SK-MEL-5 (cell line): ENCODE results near the gene PAIP1. TPM values are rescaled to one million over a fixed set of nuclear protein-coding genes. Genes with fewer than 3 reads are reported as not detected.
A peak's percentile ranks its signal among the peaks of the same experiment; 100 is the strongest.
"Not testable (repeated sequence)": the region's sequence is repeated elsewhere in the genome, so short reads cannot be mapped to it uniquely, and the experiment has no call there.

Source experiments
- DNase-seq: peaks from one replicate; pipeline ENCODE4 v3.0.0-alpha.2; 2016; ENCODE audit warnings: low read depth, low spot score
- in situ Hi-C: cut with HindIII; loops from 2 replicates; pipeline ENCODE4 v1.10.0; 2016; ENCODE audit warnings: low sequenced_read_pairs, high pct_unique_total_duplicates, low pct_unique_long_range_greater_than_20kb
- total RNA-seq: library from RNA; depleted of rRNA; stranded (reverse); fragments of >200 nt; shearing (Covaris generic); gene quantifications from 2 replicates; pipeline ENCODE4 v1.2.3, GENCODE V29; 2014

PAIP1 gene
- total RNA-seq, 1 experiment from 2014 or later, result 348 TPM

DNA sequence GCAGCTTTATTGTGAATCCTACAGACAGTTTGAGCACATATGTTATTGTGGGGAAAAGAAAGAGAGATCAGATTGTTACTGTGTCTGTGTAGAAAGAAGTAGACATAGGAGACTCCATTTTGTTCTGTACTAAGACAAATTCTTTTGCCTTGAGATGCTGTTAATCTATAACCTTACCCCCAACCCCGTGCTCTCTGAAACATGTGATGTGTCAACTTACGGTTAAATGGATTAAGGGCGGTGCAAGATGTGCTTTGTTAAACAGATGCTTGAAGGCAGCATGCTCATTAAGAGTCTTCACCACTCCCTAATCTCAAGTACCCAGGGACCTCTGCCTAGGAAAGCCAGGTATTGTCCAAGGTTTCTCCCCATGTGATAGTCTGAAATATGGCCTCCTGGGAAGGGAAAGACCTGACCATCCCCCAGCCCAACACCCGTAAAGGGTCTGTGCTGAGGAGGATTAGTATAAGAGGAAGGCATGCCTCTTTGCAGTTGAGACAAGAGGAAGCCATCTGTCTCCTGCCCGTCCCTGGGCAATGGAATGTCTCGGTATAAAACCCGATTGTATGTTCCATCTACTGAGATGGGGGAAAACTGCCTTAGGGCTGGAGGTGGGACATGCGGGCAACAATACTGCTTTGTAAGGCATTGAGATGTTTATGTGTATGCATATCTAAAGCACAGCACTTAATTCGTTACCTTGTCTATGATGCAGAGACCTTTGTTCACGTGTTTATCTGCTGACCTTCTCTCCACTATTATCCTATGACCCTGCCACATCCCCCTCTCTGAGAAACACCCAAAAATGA is 23.7 kb upstream of the PAIP1 start:
- in situ Hi-C loops, result not testable (repeated sequence)
- peak; percentile 96 for DNase-seq

DNA sequence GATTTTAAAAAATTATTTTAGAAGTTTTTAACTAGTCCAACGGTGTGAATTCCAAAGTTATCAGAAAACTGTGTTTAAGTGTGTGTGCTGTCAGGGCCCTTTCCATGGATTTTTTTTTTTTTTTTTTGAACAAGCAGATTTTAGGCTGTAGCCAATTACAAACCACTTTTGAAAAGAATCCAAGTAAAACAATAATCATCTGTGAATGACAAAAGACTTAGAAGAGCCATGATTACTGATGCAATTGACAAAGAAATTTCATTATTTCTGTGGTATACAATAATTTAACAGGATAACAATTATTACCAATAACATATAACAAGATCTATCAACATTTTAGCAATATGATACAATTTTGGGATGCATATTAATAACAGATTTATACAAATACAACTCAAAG is 16.2 kb upstream of the PAIP1 start:
- in situ Hi-C loops, result no loop called here
- peak; percentile 54 for DNase-seq

DNA sequence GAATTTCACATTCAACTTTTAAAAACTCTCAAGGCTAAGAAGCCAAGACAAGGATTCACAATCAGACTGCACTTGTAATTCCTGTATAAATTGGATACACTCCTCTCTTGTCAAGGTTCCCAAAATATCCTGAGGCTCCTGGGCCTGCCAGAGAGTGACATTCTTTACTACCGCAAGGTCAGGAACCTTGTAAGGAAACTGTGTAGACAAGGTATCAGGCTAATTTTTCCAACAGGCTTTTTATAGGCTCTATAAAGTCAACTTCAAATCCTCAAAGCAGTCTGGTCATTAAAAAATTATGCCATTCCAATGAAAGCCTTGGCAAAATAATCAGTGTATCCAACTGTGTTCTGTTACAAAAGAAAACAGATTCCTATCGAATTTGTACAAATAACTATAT is 15.5 kb upstream of the PAIP1 start:
- peak; percentile 45 for DNase-seq

DNA sequence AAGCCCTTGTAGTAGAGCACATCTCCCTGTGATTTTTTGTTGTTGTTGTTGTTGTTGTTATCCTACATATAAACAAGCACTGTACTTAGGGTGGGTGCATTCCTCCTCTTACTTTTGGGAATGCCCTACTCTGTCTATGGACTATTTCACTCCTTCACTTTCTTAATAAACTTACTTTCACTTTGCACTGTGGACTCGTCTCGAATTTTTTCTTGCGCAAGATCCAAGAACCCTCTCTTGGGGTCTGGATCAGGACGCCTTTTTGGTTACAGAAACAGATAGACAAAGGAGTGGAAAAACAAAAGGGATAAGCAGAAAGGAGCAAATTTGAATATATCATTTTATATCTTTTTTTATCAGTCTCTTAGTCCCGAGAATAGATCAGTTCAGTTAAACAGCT is 14.4 kb upstream of the PAIP1 start:
- DNase-seq, result no peak
- in situ Hi-C loops, result no loop called here

More for the DNA sequence above, 15.5 kb upstream of the PAIP1 start:
- in situ Hi-C loops, result no loop called here

DNA sequence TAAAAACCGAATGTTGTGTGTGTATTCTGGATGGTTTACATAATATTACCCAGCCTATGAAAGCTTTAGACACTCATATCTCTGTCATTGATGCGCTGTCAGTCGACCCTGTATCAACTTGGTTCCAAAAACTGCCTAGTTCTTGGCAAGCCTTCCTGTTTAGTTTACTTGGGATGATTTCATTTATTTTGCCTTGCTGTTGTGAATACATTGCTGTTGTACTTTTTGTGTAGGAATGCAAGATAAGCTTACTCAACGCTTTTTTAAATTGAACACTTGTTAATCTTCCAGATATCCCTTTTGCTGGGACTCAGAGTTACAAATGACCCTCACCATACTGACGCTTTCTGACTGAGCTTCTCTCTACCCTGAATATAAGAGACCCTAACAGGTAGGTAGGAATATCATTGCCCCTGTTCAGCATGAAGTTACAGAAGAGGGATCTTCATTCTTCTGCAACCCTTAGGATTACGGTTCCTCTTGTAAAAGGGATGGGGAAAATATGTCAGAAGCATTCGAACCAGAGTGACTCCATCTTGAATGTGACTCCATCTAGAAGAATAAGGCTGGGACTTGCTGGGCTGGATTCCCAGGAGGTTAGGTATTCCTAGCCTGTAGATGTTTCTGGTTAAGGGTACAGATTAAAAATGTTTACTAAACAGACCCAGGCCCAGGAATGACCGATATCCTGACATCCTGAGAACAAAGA is 13.7 kb upstream of the PAIP1 start:
- DNase-seq, result no peak
- in situ Hi-C loops, result no loop called here

DNA sequence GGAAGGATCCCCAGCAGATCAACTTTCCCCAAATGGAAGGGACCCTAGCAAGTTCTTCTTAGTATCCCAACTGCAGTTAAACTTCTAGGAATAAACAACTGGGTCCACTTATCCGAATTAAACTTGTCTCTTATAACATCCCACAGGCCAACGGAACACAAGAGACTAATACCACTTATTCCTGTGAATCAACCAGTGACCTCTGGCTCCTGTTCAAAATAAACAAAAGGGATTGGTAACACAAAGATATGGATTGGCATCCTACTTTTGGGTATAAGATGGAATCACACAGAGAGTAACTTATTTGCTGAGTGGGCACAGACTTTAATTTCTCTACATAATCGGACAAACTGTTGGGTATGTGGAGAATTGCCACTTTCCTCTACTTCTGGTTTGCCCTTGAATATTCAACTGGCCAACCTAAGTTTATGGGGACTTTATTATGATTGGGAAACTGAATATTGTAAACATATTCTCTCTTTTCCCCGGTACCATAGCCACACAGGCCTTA is 12.4 kb upstream of the PAIP1 start:
- in situ Hi-C loops, result no loop called here
- DNase-seq, result no peak

DNA sequence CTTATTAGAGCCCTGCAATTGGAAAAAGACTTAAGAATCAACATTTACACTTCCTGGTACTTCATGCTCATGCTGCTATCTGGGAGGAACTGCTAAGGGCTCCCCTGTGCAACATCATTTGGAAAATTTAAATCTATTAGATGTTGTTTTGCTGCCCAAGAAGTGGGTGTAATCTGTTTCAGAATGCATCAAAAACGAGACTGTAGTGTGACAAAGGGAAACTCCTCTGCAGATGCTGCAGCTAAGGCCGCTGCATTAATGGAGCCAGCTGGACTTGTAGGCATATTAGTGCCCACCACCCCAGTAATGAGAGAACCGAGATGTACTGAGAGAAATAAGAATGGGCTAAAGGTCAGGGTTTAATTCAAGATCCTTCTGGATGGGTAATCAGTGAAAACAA is 11.1 kb upstream of the PAIP1 start:
- in situ Hi-C loops, result no loop called here
- no peak for DNase-seq

DNA sequence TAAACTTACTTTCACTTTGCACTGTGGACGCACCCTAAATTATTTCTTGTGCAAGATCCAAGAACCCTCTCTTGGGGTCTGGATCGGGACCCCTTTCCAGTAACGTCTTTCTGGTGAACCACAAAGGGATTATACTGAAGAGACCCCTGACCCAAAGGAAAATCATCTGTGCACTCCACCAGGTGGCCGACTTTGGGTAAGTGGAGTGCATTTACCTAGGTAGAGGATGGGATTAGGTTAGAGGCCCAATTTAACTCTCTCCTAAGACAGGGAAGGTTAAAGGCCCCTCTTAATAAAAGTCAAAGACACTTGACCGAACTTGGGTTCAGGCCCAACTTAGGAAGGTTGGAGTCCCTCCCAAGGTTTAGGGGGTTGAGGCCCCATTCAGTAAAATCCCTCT is 8.2 kb upstream of the PAIP1 start:
- no peak for DNase-seq
- in situ Hi-C loops, result no loop called here

DNA sequence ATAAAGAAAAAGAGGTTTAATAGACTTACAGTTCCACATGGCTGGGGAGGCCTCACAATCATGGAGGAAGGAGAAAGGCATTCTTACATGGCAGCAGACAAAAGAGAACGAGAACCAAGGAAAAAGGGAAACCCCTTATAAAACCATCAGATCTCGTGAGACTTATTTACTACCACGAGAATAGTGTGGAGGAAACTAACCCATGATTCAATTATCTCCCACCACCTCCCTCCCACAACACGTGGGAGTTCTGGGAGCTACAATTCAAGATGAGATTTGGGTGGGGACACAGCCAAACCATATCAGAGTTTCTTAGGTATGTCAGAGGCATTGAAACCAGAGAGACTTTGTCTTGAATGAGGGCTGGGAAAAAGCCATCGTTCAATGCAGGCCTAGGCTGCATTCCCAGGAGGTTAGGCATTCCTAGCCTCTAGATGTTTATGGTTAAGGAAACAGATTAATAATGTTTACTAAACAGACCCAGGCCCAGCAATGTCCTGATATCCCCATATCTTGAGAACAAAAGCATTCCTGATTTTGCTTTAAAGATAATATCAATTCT is 7.5 kb upstream of the PAIP1 start:
- no peak for DNase-seq
- in situ Hi-C loops, result no loop called here

DNA sequence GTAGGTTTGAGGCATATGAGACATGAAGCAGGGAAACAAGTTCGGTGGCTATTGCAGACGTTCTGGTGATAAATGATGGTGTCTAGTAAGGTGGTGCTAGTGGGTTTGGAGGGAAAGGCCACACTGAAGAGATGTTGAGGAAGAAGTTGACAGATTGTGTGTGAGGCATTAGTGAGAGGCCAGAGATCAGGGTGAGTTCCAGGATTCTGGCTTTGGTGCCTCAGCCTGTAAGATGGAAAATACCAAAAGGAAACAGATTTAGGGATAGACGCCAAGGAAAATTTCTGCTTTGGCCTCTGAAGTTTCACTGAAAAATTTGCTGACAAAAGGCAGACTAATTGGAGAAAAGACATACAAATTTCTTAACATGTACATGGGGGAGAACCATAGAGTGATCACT is 6.4 kb upstream of the PAIP1 start:
- in situ Hi-C loops, result no loop called here
- DNase-seq, result no peak

DNA sequence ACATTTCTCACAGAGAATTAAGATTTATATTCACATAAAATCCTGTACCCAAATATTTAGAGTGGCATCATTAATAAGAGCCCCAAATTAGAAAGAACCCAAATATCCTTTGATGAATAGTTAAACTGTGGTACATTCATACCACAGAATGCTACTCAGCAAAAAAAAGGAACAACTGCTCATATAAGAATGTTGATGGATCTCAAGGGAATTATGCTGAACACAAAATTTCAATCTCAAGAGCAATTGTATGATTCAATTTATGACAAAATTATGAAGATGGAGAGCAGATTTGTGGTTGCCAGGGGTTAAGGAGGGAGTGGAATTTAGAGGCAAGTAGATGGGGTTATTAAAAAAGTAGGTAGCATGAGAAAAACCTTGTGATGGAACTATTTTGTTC is 4.5 kb upstream of the PAIP1 start:
- in situ Hi-C loops, result no loop called here
- no peak for DNase-seq

DNA sequence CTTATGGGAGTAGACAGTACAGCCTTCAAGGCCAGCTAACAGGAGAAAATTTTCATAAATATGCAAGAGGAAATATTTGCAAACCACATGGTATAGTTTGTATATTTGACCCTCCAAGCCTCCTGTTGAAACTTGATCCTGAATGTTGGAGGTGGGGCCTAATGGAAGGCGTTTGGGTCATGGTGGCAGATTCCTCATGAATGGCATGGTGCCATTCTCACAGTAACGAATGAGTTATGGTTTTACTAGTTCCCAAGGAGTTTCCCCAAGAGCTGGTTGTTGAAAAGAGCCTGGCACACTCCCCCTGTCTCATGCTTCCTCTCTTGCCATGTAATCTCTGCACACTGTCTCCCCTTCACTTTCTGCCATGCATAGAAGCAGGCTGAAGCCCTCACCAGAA is 3.3 kb upstream of the PAIP1 start:
- in situ Hi-C loops, result no loop called here
- peak; percentile 47 for DNase-seq

DNA sequence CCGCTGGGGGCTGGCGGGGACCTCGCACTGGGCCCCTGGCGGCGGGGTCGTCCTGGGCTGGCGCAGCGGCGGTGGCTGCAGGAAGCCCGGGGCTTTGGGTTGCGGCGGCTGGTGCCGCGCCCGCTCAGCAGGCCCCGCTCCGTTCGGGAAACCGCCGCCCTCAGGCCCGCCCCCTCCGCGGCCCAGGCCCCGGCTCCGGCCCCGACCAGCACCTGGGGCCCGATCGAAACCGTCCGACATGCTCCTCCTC is 345 bp downstream of the PAIP1 start:
- not testable (repeated sequence) for DNase-seq
- in situ Hi-C loops, result loop anchor here (10.0 kb wide), 1 partner anchor 72 kb away; the partner anchor contains the start of gene TMEM267

DNA sequence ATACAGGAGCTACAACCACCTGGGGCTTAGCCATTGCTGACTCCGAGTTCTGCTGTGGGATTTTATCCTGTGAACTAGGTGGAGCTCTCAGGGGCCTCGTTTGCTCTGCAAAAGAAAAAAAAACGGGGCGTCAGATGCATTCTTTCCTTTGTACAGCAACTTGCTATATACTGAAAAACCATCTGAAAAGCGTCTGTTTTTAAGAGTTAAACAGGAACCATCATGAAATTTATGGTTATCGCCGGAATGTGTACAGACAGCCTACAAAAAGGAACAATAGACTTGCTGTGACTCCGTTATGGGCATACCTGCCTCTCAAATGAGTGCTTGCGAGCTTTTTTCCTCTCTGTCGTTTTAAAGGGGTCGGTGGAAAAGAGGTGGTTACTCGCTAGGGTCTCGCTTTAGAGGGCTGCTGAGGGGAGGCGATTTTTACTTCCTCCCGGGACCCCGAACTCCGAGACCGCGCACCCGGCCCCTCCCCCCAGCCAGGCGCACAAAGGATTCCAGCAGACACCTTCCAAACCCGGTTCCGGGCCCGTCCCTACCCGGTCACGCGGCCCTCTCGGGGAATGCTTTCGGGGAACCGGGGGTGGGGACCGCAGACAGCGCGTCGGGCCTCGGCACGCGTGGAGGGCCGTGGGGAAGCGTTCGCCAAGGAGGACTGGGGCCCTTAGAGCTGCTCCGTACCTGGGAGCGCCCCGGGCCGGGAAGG is 826 bp downstream of the PAIP1 start:
- in situ Hi-C loops, result loop anchor here (10.0 kb wide), 1 partner anchor 71 kb away; the partner anchor contains the start of gene TMEM267

DNA sequence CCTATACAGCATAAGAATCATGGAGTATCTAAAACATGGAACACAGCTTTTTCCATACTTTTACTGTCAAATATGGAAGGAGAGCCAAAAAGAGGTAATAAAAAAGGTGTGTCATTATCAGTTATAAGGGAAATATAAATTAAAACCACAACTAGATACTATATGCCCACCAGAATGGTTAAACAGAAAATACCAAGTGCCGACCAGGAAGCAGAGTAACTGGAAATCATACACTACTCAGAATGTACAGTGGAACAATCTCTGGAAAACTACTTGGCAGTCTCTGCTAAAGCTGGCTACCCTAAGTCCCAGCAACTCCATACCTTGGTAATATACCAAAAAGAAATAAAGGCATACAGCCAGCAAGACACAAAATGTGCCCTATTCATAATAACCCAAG is 2.4 kb downstream of the PAIP1 start:
- DNase-seq, result no peak
- in situ Hi-C loops, result loop anchor here (10.0 kb wide), 1 partner anchor 70 kb away; the partner anchor contains the start of gene TMEM267

More for the DNA sequence above, 826 bp downstream of the PAIP1 start:
- peak; percentile 69 for DNase-seq

DNA sequence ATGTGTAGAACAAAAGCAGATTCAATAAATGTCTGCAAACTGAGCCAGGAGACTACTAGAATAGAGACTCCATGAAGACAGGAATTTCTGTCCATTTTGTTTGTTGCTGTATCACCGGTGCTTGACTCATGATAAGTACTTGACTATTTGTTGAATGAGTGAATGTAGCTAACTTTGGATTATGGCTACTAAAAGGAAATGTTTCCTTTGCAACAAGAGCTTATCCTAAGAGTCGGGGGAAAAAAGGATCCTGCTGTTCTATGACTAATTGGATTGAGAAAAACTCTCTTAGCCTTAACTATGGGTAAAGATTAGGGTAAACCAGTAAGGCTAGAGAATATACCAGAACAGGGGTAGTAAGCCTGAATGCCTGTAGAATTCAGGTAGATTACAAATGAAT is 3.5 kb downstream of the PAIP1 start:
- in situ Hi-C loops, result loop anchor here (10.0 kb wide), 1 partner anchor 69 kb away; the partner anchor contains the start of gene TMEM267
- no peak for DNase-seq

DNA sequence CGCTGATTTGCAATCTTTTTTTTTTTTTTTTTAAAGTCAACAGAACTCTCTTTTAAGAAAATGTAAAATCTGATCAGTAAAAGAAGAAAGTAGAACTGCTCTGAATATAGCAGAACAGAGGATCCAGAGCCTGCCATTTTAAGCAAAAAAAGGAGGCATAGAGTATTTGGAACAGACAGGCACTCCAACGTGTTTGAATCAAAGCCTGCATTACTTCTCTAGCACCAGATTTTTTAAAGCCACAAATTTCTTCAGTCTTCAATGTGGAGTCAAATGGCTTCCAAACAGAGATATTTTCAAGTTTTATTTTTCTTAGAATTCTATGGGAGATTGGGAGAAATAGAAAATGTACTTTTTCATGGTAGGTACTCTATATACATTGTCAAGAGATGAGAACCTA is 5.1 kb downstream of the PAIP1 start:
- in situ Hi-C loops, result loop anchor here (10.0 kb wide), 1 partner anchor 67 kb away; the partner anchor contains the start of gene TMEM267
- no peak for DNase-seq

DNA sequence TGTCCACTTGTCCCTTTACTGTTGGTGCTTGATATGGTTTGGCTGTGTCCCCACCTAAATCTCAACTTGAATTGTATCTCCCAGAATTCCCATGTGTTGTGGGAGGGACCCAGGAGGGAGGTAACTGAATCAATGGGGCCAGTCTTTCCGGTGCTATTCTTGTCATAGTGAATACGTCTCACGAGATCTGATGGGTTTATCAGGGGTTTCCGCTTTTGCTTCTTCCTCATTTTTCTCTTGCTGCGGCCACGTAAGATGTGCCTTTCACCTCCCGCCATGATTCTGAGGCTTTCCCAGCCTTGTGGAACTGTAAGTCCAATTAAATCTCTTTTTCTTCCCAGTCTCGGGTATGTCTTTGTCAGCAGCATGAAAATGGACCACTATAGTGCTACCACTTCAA is 7.6 kb downstream of the PAIP1 start:
- DNase-seq, in situ Hi-C loops: not testable (repeated sequence)
